HL-60 (cell line): ENCODE results near the gene ERCC6L2.
A peak's percentile ranks its signal among the peaks of the same experiment; 100 is the strongest.

Experiments
- DNase-seq, 2 experiments: peaks; one replicate each; pipeline ENCODE4 v3.0.0-alpha.2; 2010 to 2020; ENCODE audit warnings: low read depth in 1 of 2, low spot score in 1 of 2
- H3K27ac ChIP-seq: fragments of 250-450 bp; sonication (Bioruptor Pico); replicated peaks from 2 replicates; pipeline ENCODE4 v1.5.1; 2020; ENCODE audit warnings: mild to moderate bottlenecking, moderate library complexity
- H3K27me3 ChIP-seq: fragments of 250-450 bp; sonication (Bioruptor Pico); 2 replicates; pipeline ENCODE4 v1.5.1; 2021; ENCODE audit warnings: mild to moderate bottlenecking, moderate library complexity; ENCODE audit not compliant: insufficient read depth, poor library complexity, severe bottlenecking
- H3K4me3 ChIP-seq: replicated peaks from 2 replicates; pipeline ENCODE4 v1.5.1; 2011; ENCODE audit warnings: mild to moderate bottlenecking, control low read depth, low read length; ENCODE audit not compliant: insufficient read depth
- GABPA ChIP-seq: IDR thresholded peaks from 2 replicates; pipeline ENCODE4 v1.6.1; 2012; ENCODE audit warnings: low read depth
- POLR2AphosphoS5 ChIP-seq: IDR thresholded peaks from 2 replicates; pipeline ENCODE4 v1.6.1; 2012; ENCODE audit warnings: low read depth
- SPI1 ChIP-seq: IDR thresholded peaks from 2 replicates; pipeline ENCODE4 v1.6.1; 2012; ENCODE audit warnings: low read depth, mild to moderate bottlenecking, borderline replicate concordance
- TF ChIP-seq, protein P1 (sequence below): IDR thresholded peaks from one replicate; pipeline ENCODE4 v1.5.1; 2011; ENCODE audit warnings: low read length, control low read depth, inconsistent platforms; ENCODE audit not compliant: insufficient read depth
- TF ChIP-seq, protein P2 (sequence below): IDR thresholded peaks from 2 replicates; pipeline ENCODE4 v1.6.1; 2012; ENCODE audit warnings: low read depth; ENCODE audit not compliant: insufficient replicate concordance

ERCC6L2 gene

DNA sequence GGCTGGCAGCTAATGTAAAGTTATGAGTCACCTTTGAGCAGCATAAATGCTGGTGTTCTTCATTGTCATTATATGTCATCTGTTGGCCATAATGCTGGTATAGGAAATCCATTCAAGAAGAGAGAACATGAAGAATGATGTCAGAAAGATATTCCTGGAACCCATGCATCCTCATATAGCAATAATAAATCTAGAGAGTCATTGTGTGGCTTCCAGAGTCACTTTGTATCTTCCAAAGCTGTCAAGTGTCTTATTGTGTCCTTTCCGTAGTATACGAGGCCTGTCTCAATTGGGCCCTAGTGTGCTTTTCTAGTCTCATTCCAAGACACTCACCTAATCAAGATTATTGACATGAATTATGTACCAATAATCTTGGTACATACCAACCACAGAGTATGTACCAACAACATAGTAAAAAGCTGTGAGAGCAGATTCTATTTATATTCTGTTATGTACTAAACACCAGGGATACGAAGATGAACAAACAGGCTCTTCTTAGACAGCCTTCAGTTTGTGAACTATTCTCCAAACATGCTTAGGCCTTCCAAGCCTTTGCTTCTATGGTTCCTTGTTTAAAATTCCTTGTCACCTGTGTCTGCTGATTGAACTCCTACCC is 110.1 kb downstream of the ERCC6L2 start:
- no peak for TF ChIP-seq POLR2AphosphoS5
- TF ChIP-seq, protein P1, sequence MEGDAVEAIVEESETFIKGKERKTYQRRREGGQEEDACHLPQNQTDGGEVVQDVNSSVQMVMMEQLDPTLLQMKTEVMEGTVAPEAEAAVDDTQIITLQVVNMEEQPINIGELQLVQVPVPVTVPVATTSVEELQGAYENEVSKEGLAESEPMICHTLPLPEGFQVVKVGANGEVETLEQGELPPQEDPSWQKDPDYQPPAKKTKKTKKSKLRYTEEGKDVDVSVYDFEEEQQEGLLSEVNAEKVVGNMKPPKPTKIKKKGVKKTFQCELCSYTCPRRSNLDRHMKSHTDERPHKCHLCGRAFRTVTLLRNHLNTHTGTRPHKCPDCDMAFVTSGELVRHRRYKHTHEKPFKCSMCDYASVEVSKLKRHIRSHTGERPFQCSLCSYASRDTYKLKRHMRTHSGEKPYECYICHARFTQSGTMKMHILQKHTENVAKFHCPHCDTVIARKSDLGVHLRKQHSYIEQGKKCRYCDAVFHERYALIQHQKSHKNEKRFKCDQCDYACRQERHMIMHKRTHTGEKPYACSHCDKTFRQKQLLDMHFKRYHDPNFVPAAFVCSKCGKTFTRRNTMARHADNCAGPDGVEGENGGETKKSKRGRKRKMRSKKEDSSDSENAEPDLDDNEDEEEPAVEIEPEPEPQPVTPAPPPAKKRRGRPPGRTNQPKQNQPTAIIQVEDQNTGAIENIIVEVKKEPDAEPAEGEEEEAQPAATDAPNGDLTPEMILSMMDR, result no peak
- Histone ChIP-seq H3K27me3 (no peaks in the 10 kb centered on the region), H3K4me3 (no peak overlapping the region), H3K27ac (no peak overlapping the region)
- DNase-seq, result no peak

DNA sequence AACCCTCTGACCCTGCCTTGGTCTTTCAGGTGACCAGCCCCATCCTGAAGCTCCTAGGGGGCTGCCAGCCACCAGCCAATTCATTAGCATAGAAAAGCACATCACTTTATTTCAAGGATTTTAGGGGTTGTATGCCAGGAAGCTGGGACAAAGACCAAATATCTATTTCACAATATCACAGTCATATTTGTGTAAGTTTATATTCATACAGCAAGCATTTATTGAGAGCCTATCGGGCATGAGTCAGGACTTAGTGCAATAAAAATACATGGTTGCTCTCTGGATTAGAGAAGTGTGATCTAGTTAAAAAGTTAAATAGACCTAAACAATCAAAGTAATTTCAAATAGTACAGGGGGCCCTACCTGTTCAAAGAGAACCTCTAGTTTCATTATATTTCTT is 113.8 kb downstream of the ERCC6L2 start:
- DNase-seq, result no peak
- H3K4me3 ChIP-seq, result no peak overlapping the region
- TF ChIP-seq POLR2AphosphoS5, result no peak
- TF ChIP-seq, protein P1, result no peak
- TF ChIP-seq SPI1, result no peak
- TF ChIP-seq, protein P2, sequence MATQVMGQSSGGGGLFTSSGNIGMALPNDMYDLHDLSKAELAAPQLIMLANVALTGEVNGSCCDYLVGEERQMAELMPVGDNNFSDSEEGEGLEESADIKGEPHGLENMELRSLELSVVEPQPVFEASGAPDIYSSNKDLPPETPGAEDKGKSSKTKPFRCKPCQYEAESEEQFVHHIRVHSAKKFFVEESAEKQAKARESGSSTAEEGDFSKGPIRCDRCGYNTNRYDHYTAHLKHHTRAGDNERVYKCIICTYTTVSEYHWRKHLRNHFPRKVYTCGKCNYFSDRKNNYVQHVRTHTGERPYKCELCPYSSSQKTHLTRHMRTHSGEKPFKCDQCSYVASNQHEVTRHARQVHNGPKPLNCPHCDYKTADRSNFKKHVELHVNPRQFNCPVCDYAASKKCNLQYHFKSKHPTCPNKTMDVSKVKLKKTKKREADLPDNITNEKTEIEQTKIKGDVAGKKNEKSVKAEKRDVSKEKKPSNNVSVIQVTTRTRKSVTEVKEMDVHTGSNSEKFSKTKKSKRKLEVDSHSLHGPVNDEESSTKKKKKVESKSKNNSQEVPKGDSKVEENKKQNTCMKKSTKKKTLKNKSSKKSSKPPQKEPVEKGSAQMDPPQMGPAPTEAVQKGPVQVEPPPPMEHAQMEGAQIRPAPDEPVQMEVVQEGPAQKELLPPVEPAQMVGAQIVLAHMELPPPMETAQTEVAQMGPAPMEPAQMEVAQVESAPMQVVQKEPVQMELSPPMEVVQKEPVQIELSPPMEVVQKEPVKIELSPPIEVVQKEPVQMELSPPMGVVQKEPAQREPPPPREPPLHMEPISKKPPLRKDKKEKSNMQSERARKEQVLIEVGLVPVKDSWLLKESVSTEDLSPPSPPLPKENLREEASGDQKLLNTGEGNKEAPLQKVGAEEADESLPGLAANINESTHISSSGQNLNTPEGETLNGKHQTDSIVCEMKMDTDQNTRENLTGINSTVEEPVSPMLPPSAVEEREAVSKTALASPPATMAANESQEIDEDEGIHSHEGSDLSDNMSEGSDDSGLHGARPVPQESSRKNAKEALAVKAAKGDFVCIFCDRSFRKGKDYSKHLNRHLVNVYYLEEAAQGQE, result no peak
- no peak for TF ChIP-seq GABPA
- no peaks in the 10 kb centered on the region for H3K27me3 ChIP-seq
- H3K27ac ChIP-seq, result no peak overlapping the region

DNA sequence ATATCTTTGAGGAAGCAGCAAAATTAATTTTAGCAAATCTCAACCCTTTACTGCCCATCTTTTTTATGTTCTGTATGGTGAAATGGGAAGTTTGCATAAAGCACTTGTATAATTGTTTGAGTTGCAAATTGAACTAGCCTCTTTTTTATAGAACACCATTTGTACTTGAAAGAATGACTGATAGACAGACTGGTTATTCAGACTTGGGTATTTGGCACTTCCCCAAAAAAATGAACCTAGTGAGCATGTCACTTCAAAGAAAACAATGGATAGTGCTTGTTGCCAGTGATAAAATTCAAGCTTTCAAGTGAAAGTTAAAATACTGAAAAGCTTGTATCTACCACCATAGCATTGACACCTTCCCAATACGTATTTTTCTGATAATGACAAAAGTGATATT is 115.8 kb downstream of the ERCC6L2 start:
- H3K4me3 ChIP-seq, result no peak overlapping the region
- TF ChIP-seq, protein P1, result no peak
- TF ChIP-seq SPI1, result 0 out of 2 replicates have a peak, but pooled peaks have one; percentile 14
- H3K27ac ChIP-seq, result no peak overlapping the region
- H3K27me3 ChIP-seq, result no peaks in the 10 kb centered on the region
- DNase-seq, result no peak

DNA sequence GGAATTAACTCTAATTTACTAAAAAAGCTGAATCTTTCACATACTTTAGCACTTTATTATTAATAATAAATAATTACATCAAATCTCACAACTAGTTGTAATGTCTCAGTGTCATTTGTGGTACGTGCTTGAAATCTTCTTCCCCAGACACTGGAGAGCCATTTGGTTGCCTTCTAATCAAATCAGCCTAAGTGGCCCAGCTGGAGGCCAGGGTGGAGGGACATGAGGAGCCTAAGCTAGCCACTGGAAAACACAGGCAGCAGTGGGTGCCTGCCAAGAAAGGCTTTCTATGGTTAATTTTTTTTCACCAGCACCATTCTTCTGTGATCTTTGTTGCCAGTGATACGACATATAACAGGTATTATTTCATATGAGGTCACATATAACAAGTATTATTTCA is 117.0 kb downstream of the ERCC6L2 start:
- TF ChIP-seq GABPA (no peak), SPI1 (no peak), POLR2AphosphoS5 (no peak)
- TF ChIP-seq, protein P2, result no peak
- TF ChIP-seq, protein P1, result no peak
- H3K4me3 ChIP-seq, result no peak overlapping the region
- DNase-seq, result no peak
- no peaks in the 10 kb centered on the region for H3K27me3 ChIP-seq
- no peak overlapping the region for H3K27ac ChIP-seq
